DMS114 treated with DMSO at 0.1 percent for 48 hours (cell line): Measurements from ENCODE around the gene IQGAP2.
"Not testable (repeated sequence)": the region's sequence is repeated elsewhere in the genome, so short reads cannot be mapped to it uniquely, and the experiment has no call there.

Experiments used
- DNase-seq: peaks from one replicate; lab custom pipeline; 2025; ENCODE audit not compliant: unreplicated experiment; lab: John Stamatoyannopoulos, UW

The IQGAP2 gene

GRCh38 chr5:76732405-76733048, 329.4 kb downstream of the IQGAP2 start:
- no peak for DNase-seq

- no peak for DNase-seq
Observed at GRCh38 chr5:76733049-76733417, 329.9 kb downstream of the IQGAP2 start.

GRCh38 chr5:76735762-76736545, 332.9 kb downstream of the IQGAP2 start:
- DNase-seq, result no peak

GRCh38 chr5:76736679-76737556, 333.8 kb downstream of the IQGAP2 start:
- DNase-seq, result no peak

GRCh38 chr5:76737846-76738245, 334.8 kb downstream of the IQGAP2 start:
- no peak for DNase-seq

GRCh38 chr5:76741506-76741905, 338.4 kb downstream of the IQGAP2 start:
- DNase-seq, result not testable (repeated sequence)

- DNase-seq, result no peak
Observed at GRCh38 chr5:76742583-76742982, 339.5 kb downstream of the IQGAP2 start.

GRCh38 chr5:76744632-76745031, 341.5 kb downstream of the IQGAP2 start:
- DNase-seq, result no peak

GRCh38 chr5:76745670-76746069, 342.6 kb downstream of the IQGAP2 start:
- DNase-seq, result no peak

GRCh38 chr5:76746677-76747076, 343.6 kb downstream of the IQGAP2 start:
- DNase-seq, result no peak

- DNase-seq, result no peak
Observed at GRCh38 chr5:76747706-76748105, 344.6 kb downstream of the IQGAP2 start.

- DNase-seq, result no peak
Observed at GRCh38 chr5:76751291-76751690, 348.2 kb downstream of the IQGAP2 start.

GRCh38 chr5:76754668-76755078, 351.6 kb downstream of the IQGAP2 start:
- no peak for DNase-seq

GRCh38 chr5:76755779-76756637, 352.9 kb downstream of the IQGAP2 start:
- no peak for DNase-seq

- DNase-seq, result no peak
Observed at GRCh38 chr5:76757049-76757448, 354.0 kb downstream of the IQGAP2 start.
